Measurements from ENCODE around the gene SERPIND1.

The SERPIND1 gene

GRCh38 chr22:20779014-20779817 is 5.3 kb downstream of the SERPIND1 start:
- Mint-ChIP-seq H3K27ac (peak overlapping the region; percentile 32 to 84), H3K4me3 (no peak overlapping the region), H3K9me3 (no peaks in the 10 kb centered on the region), H3K27me3 (no peaks in the 10 kb centered on the region), H3K4me1 (peaks cover 24% of the 10 kb centered on the region)
- ATAC-seq: no peak
- no peak for DNase-seq

DNA sequence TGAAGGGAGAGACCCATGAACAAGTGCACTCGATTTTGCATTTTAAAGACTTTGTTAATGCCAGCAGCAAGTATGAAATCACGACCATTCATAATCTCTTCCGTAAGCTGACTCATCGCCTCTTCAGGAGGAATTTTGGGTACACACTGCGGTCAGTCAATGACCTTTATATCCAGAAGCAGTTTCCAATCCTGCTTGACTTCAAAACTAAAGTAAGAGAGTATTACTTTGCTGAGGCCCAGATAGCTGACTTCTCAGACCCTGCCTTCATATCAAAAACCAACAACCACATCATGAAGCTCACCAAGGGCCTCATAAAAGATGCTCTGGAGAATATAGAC is 5.9 kb downstream of the SERPIND1 start:
- no peak overlapping the region for H3K27ac Mint-ChIP-seq
- DNase-seq (no peak), ATAC-seq (no peak)
- no peak overlapping the region for H3K4me3 Mint-ChIP-seq
- H3K9me3 Mint-ChIP-seq: no peaks in the 10 kb centered on the region
- H3K4me1 Mint-ChIP-seq: peaks cover 24% of the 10 kb centered on the region
- H3K27me3 Mint-ChIP-seq: no peaks in the 10 kb centered on the region

- H3K27ac Mint-ChIP-seq: no peak overlapping the region
- no peak overlapping the region for H3K4me3 Mint-ChIP-seq
- DNase-seq (peak in 1 of 2 donors; percentile 12), ATAC-seq (peak; percentile 78)
- no peaks in the 10 kb centered on the region for H3K9me3 Mint-ChIP-seq
- H3K27me3 Mint-ChIP-seq: no peaks in the 10 kb centered on the region
- peaks cover 24% of the 10 kb centered on the region for H3K4me1 Mint-ChIP-seq
These were observed 7.5 kb downstream of the SERPIND1 start for GRCh38 chr22:20781272-20781990.

DNA sequence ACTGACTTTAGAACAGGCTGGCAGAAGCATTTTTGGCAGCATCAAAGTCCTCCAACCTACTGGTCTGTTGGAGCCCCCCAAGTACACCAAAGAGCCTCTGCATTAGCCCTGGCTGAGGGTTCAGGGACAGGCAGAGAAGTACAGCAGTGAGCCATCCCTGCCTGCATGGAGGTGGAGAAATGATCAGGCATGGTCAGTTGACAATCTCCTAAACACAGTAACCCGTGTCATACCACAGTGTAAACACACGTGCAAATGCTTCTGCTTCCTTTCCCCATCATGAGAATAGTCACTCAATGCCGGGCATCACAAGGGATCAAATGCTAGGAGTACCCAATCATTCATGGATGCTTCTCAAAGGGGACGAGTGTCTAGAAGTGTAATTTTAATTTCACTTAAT is 8.2 kb downstream of the SERPIND1 start:
- ATAC-seq (no peak), DNase-seq (no peak)
- H3K4me1 Mint-ChIP-seq: peaks cover 24% of the 10 kb centered on the region
- H3K27ac Mint-ChIP-seq: no peak overlapping the region
- H3K27me3 Mint-ChIP-seq: no peaks in the 10 kb centered on the region
- no peak overlapping the region for H3K4me3 Mint-ChIP-seq
- no peaks in the 10 kb centered on the region for H3K9me3 Mint-ChIP-seq

DNA sequence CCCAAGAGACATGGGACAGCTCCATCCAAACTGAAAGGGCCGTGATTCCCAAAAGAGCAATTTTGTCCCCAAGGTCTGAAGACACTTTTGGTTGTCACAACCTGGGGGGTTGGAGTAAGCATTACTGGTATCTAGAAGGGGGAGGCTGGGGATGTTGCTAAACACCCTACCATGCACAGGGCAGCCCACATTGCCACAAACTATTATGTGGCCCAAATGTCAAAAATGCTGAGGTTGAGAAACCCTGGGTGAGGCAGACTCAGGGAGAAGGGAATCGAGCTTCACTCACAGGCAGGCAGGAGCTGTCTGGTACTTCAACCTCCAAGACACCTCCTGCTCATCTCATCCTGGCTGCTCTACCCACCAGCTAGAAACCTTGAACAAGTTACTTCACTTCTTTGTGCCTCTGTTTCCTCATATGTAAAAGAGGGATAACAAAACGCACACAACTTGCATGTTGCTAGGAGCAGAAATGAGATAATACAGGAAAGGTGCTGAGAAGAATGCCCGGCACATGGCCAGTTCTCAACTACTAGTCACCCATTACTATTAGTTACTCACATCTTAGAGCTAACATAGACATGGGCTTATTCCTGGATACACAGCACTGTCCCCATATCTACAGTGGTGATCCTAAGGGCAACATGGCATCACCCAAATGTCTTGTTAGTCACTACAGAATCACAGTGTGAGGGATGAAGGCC is 8.8 kb downstream of the SERPIND1 start:
- Mint-ChIP-seq H3K27ac (peak overlapping the region in 1 of 2 donors; percentile 10), H3K4me3 (no peak overlapping the region), H3K9me3 (no peaks in the 10 kb centered on the region), H3K27me3 (no peaks in the 10 kb centered on the region), H3K4me1 (peaks cover 24% of the 10 kb centered on the region)
- DNase-seq (no peak), ATAC-seq (no peak)

- peak overlapping the region in 1 of 2 donors; percentile 10 for H3K27ac Mint-ChIP-seq
- no peaks in the 10 kb centered on the region for H3K27me3 Mint-ChIP-seq
These were observed 9.4 kb downstream of the SERPIND1 start for GRCh38 chr22:20783300-20783673.

GRCh38 chr22:20783844-20784723 is 10.2 kb downstream of the SERPIND1 start:
- ATAC-seq (peak; percentile 83), DNase-seq (peak; percentile 10 to 34)
- peaks cover 16% of the 10 kb centered on the region for H3K4me1 Mint-ChIP-seq
- no peak overlapping the region for H3K27ac Mint-ChIP-seq
- no peak overlapping the region for H3K4me3 Mint-ChIP-seq
- no peaks in the 10 kb centered on the region for H3K27me3 Mint-ChIP-seq
- no peaks in the 10 kb centered on the region for H3K9me3 Mint-ChIP-seq

More at GRCh38 chr22:20783300-20783673, 9.4 kb downstream of the SERPIND1 start:
- ATAC-seq (no peak), DNase-seq (no peak)
- no peaks in the 10 kb centered on the region for H3K9me3 Mint-ChIP-seq
- no peak overlapping the region for H3K4me3 Mint-ChIP-seq
- H3K4me1 Mint-ChIP-seq: peaks cover 24% of the 10 kb centered on the region

DNA sequence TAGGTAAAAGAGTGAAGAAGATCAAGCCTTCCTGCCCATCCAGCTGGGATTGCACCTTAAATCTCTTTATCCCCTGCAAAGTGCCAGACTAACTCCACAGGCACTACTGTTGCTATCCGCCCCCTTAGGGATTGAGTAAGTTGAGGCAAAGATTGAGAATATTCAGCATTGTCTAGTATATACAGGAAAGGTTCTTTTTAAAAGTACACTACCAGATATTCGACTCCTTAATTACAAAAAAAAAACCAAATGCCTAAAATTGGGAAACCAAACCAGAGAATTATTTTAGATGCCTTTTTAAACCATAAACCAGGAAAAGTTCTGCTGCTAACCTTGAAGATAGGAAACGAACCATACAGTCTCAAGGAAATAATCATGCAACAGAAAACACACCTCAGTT is 11.5 kb downstream of the SERPIND1 start:
- H3K27ac Mint-ChIP-seq: peak overlapping the region in 1 of 2 donors; percentile 61
- peaks cover 8% of the 10 kb centered on the region for H3K4me1 Mint-ChIP-seq
- no peaks in the 10 kb centered on the region for H3K27me3 Mint-ChIP-seq
- DNase-seq (no peak), ATAC-seq (no peak)
- no peaks in the 10 kb centered on the region for H3K9me3 Mint-ChIP-seq
- no peak overlapping the region for H3K4me3 Mint-ChIP-seq

- no peak overlapping the region for H3K4me3 Mint-ChIP-seq
- ATAC-seq (no peak), DNase-seq (no peak)
- H3K4me1 Mint-ChIP-seq: peaks cover 8% of the 10 kb centered on the region
- H3K27ac Mint-ChIP-seq: peak overlapping the region in 1 of 2 donors; percentile 50
- no peaks in the 10 kb centered on the region for H3K9me3 Mint-ChIP-seq
- H3K27me3 Mint-ChIP-seq: no peaks in the 10 kb centered on the region
These were observed 12.1 kb downstream of the SERPIND1 start for GRCh38 chr22:20786048-20786447.

DNA sequence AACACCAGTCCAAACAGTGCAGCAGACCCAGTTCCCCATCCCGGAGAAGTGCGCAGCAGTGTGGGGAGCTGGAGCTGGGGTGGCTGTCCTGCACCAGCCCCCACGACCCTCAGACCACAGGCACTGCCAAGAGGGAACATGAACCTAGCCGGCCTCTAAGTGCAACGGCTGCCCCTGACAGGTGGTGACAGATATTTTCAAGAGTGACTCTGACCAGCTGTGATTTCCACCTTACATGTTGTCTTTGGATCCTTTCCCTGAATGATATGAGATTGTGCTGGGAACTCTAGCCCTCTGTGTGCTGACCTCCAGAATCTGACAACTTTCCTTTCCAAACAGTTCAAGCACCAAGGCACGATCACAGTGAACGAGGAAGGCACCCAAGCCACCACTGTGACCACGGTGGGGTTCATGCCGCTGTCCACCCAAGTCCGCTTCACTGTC is 12.6 kb downstream of the SERPIND1 start:
- Mint-ChIP-seq H3K4me1 (peaks cover 5% of the 10 kb centered on the region), H3K27ac (no peak overlapping the region), H3K4me3 (no peak overlapping the region), H3K27me3 (no peaks in the 10 kb centered on the region), H3K9me3 (no peaks in the 10 kb centered on the region)
- no peak for ATAC-seq
- DNase-seq: no peak

- Mint-ChIP-seq H3K9me3 (no peaks in the 10 kb centered on the region), H3K27me3 (no peaks in the 10 kb centered on the region), H3K4me3 (no peak overlapping the region), H3K4me1 (no peaks in the 10 kb centered on the region), H3K27ac (no peak overlapping the region)
- ATAC-seq (no peak), DNase-seq (no peak)
These were observed 13.3 kb downstream of the SERPIND1 start for GRCh38 chr22:20787223-20787622.

- no peak for ATAC-seq
- H3K4me3 Mint-ChIP-seq: no peak overlapping the region
- no peak for DNase-seq
- no peaks in the 10 kb centered on the region for H3K27me3 Mint-ChIP-seq
- peak overlapping the region in 1 of 2 donors; percentile 32 for H3K27ac Mint-ChIP-seq
- H3K4me1 Mint-ChIP-seq: no peaks in the 10 kb centered on the region
- H3K9me3 Mint-ChIP-seq: no peaks in the 10 kb centered on the region
These were observed 14.1 kb downstream of the SERPIND1 start for GRCh38 chr22:20787746-20788626.

- H3K4me1 Mint-ChIP-seq: no peaks in the 10 kb centered on the region
- ATAC-seq (no peak), DNase-seq (no peak)
- H3K4me3 Mint-ChIP-seq: no peak overlapping the region
- H3K27ac Mint-ChIP-seq: peak overlapping the region in 1 of 2 donors; percentile 32
- H3K9me3 Mint-ChIP-seq: no peaks in the 10 kb centered on the region
- no peaks in the 10 kb centered on the region for H3K27me3 Mint-ChIP-seq
These were observed 14.9 kb downstream of the SERPIND1 start for GRCh38 chr22:20788627-20789344.
